IPS-11a (cell line): ENCODE results near the gene ZNFX1.
A peak's percentile ranks its signal among the peaks of the same experiment; 100 is the strongest.

Source experiments
- H3K4me3 ChIP-seq: one replicate; pipeline ENCODE4 v1.5.1; 2013; ENCODE audit warnings: low read depth, low read length, control low read depth

The ZNFX1 gene

GRCh38 chr20:49293122-49293521 is 15.3 kb upstream of the ZNFX1 start:
- H3K4me3 ChIP-seq: no peak overlapping the region

GRCh38 chr20:49292010-49292409 is 14.2 kb upstream of the ZNFX1 start:
- H3K4me3 ChIP-seq: no peak overlapping the region

GRCh38 chr20:49291200-49291599 is 13.3 kb upstream of the ZNFX1 start:
- H3K4me3 ChIP-seq: no peak overlapping the region

GRCh38 chr20:49290608-49291191 is 12.8 kb upstream of the ZNFX1 start:
- H3K4me3 ChIP-seq: no peak overlapping the region

- H3K4me3 ChIP-seq: no peak overlapping the region
Measured at GRCh38 chr20:49288784-49289696, 11.2 kb upstream of the ZNFX1 start.

- no peak overlapping the region for H3K4me3 ChIP-seq
Measured at GRCh38 chr20:49288250-49288751, 10.4 kb upstream of the ZNFX1 start.

GRCh38 chr20:49287555-49288249 is 9.8 kb upstream of the ZNFX1 start:
- H3K4me3 ChIP-seq: no peak overlapping the region

- no peak overlapping the region for H3K4me3 ChIP-seq
Measured at GRCh38 chr20:49286689-49287551, 9.1 kb upstream of the ZNFX1 start.

- no peak overlapping the region for H3K4me3 ChIP-seq
Measured at GRCh38 chr20:49285813-49286494, 8.1 kb upstream of the ZNFX1 start.

GRCh38 chr20:49285233-49285668 is 7.4 kb upstream of the ZNFX1 start:
- no peak overlapping the region for H3K4me3 ChIP-seq

- no peak overlapping the region for H3K4me3 ChIP-seq
Measured at GRCh38 chr20:49284818-49285217, 7.0 kb upstream of the ZNFX1 start.

- peak overlapping the region; percentile 100 for H3K4me3 ChIP-seq
Measured at GRCh38 chr20:49283703-49284625, 6.1 kb upstream of the ZNFX1 start.

- H3K4me3 ChIP-seq: peak overlapping the region; percentile 100
Measured at GRCh38 chr20:49283176-49283702, 5.4 kb upstream of the ZNFX1 start.

GRCh38 chr20:49282584-49283171 is 4.8 kb upstream of the ZNFX1 start:
- H3K4me3 ChIP-seq: peak overlapping the region; percentile 100

GRCh38 chr20:49281913-49282467 is 4.1 kb upstream of the ZNFX1 start:
- peak overlapping the region; percentile 100 for H3K4me3 ChIP-seq

- peak overlapping the region; percentile 100 for H3K4me3 ChIP-seq
Measured at GRCh38 chr20:49281059-49281912, 3.4 kb upstream of the ZNFX1 start.

GRCh38 chr20:49280463-49281058 is 2.7 kb upstream of the ZNFX1 start:
- peak overlapping the region; percentile 100 for H3K4me3 ChIP-seq
